ENCODE measurements around the gene ZNF354C.

DNA sequence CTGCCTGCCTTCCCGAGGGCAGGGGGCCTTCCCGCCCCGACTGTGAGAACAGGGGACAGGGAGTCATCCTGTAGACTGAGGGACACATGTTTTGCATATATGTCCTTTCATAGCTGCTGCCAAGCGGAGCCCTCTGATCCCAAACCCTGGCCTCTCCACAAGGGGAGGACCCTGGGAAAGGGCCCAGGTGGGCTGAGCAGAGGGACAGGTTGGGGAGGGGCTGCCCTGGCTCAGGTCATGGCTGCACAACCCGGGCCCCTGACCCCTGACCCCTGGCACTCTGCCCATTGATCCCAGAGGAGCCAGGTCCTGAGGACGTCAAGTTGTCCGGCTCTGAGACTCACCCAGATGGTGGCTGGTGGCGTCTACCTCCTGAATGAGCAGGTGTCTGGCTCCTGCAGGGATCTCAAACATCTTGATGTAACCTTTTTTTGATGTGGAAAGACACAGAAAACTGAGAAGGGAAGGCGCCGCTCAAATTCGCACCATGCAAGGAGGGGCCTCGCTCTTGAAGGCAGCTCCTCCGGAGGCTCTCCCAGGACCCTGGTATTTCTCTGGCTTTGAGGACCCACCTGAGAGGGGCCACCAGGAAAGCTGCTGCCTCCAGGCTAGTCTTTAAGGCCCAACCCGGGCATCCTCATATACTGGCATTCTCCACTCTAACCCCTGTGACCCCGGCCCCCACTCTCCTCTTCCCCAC is 71.9 kb downstream of the ZNF354C start:
- TF ChIP-seq, protein P1, sequence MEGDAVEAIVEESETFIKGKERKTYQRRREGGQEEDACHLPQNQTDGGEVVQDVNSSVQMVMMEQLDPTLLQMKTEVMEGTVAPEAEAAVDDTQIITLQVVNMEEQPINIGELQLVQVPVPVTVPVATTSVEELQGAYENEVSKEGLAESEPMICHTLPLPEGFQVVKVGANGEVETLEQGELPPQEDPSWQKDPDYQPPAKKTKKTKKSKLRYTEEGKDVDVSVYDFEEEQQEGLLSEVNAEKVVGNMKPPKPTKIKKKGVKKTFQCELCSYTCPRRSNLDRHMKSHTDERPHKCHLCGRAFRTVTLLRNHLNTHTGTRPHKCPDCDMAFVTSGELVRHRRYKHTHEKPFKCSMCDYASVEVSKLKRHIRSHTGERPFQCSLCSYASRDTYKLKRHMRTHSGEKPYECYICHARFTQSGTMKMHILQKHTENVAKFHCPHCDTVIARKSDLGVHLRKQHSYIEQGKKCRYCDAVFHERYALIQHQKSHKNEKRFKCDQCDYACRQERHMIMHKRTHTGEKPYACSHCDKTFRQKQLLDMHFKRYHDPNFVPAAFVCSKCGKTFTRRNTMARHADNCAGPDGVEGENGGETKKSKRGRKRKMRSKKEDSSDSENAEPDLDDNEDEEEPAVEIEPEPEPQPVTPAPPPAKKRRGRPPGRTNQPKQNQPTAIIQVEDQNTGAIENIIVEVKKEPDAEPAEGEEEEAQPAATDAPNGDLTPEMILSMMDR (IDR thresholded peaks at IDR 0.05): no peak
- no peak for TF ChIP-seq POLR2A (IDR thresholded peaks at IDR 0.05)
